ENCODE results near the gene BRCC3. TPM values are rescaled to one million over a fixed set of nuclear protein-coding genes. Genes with fewer than 3 reads are reported as not detected.

BRCC3 gene
- total and polyA plus RNA-seq, 2 of the 13 experiments (the other 11 are each of a cell fraction or from before 2014, with no cell fraction given) = 19.8 to 24.3 TPM

DNA sequence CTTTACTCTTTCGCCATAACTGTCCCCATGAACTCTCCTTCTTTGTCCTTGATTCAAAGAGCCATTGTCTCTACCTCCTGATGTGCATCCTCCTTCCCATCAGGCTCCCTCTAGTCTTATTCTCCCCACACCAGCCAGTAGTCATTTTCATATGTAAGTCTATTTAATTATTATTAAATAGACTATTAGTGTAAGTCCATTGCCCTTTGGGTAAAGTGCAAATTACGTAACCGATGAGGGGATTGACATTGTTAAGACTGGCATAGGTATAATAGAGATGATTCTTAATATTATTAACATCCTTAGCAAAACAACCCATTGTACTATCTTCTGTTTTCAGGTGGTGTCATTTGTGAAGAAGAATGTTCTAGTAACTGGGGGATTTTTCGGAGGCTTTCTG is 17.1 kb upstream of the BRCC3 start:
- no peak overlapping the region for H2AFZ ChIP-seq (ENCODE audit: low read length)
- no peak overlapping the region for H3K27ac ChIP-seq (ENCODE audit: extremely low read length, insufficient read depth, low read length)
- no peak overlapping the region for H3K4me3 ChIP-seq (replicated peaks in 1 of 3; ENCODE audit: insufficient read depth in 1 of 3, low read depth in 2 of 3, low read length in 3 of 3)
- no peaks in the 10 kb centered on the region for H3K27me3 ChIP-seq (ENCODE audit: control insufficient read depth in 1 of 2, insufficient read depth in 2 of 2, low read length in 2 of 2)
- H3K4me2 ChIP-seq (ENCODE audit: low read depth, low read length) = no peak overlapping the region
- H4K20me1 ChIP-seq (ENCODE audit: insufficient read depth, low read length) = no peaks in the 10 kb centered on the region
- BruUV-seq (replicated peaks) = no TSS peak
- H3K9me3 ChIP-seq (ENCODE audit: low read length) = no peaks in the 10 kb centered on the region
- no peak overlapping the region for H3K9ac ChIP-seq (ENCODE audit: insufficient read depth, low read depth, low read length)
- H3K36me3 ChIP-seq (replicated peaks in 1 of 2; ENCODE audit: control insufficient read depth in 1 of 2, insufficient read depth in 2 of 2, low read length in 2 of 2) = peaks cover 2 to 3% of the 10 kb centered on the region in 2 experiments; a peak in 3 of 5 replicates
- FAIRE-seq (no peak), ATAC-seq (no peak), DNase-seq (ENCODE audit: low spot score) (no peak)
- peaks cover 12% of the 10 kb centered on the region for H3K4me1 ChIP-seq (ENCODE audit: insufficient read depth, low read length)
- H3K79me2 ChIP-seq (ENCODE audit: insufficient read depth, low read length) = no peaks in the 10 kb centered on the region
- ChIA-PET CTCF (ENCODE audit: low intra/inter-chr PET ratio, low total read pairs) (no interaction called here), POLR2A (no interaction called here)
- in situ Hi-C loops (cut with HindIII; ENCODE audit: extremely low pct_ligation_motif_present, low pct_unique_long_range_greater_than_20kb) = loop anchor here (10.0 kb wide), 1 partner anchor 69 kb away; no protein-coding TSS in a partner anchor
- 99% methylated on average over 4 of the region's 4 CpGs for WGBS (ENCODE audit: low lambda C conversion rate)
- intact Hi-C loops (cut with micrococcal nuclease; ENCODE audit: unreplicated experiment) = no loop called here
- TF ChIP-seq GTF3A (CRISPR knock-in tag; conservative IDR thresholded peaks at IDR 0.05) = no peak
- no peak for TF ChIP-seq ARNT2 (CRISPR knock-in tag; IDR thresholded peaks at IDR 0.05; ENCODE audit: low read depth)
- no peak for TF ChIP-seq POGZ (CRISPR knock-in tag; IDR thresholded peaks at IDR 0.05)
- TF ChIP-seq MED1 (CRISPR knock-in tag; IDR thresholded peaks at IDR 0.05) = no peak
- TF ChIP-seq ZNF235 (CRISPR knock-in tag; IDR thresholded peaks at IDR 0.05; ENCODE audit: borderline replicate concordance) = no peak
- TF ChIP-seq ZSCAN25 (CRISPR knock-in tag; IDR thresholded peaks at IDR 0.05) = no peak
- TF ChIP-seq, protein P1, sequence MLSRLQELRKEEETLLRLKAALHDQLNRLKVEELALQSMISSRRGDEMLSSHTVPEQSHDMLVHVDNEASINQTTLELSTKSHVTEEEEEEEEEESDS (CRISPR knock-in tag; IDR thresholded peaks at IDR 0.05; ENCODE audit: borderline replicate concordance) = no peak
- TF ChIP-seq TAF1 (CRISPR knock-in tag; IDR thresholded peaks at IDR 0.05) = no peak
- TF ChIP-seq RBM22 (optimal IDR thresholded peaks at IDR 0.05; ENCODE audit: low read length) = no peak
- TF ChIP-seq TBX2 (CRISPR knock-in tag; IDR thresholded peaks at IDR 0.05; ENCODE audit: borderline replicate concordance) = no peak
- TF ChIP-seq, protein P2, sequence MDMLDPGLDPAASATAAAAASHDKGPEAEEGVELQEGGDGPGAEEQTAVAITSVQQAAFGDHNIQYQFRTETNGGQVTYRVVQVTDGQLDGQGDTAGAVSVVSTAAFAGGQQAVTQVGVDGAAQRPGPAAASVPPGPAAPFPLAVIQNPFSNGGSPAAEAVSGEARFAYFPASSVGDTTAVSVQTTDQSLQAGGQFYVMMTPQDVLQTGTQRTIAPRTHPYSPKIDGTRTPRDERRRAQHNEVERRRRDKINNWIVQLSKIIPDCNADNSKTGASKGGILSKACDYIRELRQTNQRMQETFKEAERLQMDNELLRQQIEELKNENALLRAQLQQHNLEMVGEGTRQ (IDR thresholded peaks at IDR 0.05; ENCODE audit: low read depth, low read length) = no peak
- TF ChIP-seq, protein P2 (CRISPR knock-in tag; IDR thresholded peaks at IDR 0.05; ENCODE audit: borderline replicate concordance) = no peak
- TF ChIP-seq, protein P3, sequence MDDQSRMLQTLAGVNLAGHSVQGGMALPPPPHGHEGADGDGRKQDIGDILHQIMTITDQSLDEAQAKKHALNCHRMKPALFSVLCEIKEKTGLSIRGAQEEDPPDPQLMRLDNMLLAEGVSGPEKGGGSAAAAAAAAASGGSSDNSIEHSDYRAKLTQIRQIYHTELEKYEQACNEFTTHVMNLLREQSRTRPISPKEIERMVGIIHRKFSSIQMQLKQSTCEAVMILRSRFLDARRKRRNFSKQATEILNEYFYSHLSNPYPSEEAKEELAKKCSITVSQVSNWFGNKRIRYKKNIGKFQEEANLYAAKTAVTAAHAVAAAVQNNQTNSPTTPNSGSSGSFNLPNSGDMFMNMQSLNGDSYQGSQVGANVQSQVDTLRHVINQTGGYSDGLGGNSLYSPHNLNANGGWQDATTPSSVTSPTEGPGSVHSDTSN (CRISPR knock-in tag; IDR thresholded peaks at IDR 0.05; ENCODE audit: borderline replicate concordance) = no peak
- TF ChIP-seq, protein P4, sequence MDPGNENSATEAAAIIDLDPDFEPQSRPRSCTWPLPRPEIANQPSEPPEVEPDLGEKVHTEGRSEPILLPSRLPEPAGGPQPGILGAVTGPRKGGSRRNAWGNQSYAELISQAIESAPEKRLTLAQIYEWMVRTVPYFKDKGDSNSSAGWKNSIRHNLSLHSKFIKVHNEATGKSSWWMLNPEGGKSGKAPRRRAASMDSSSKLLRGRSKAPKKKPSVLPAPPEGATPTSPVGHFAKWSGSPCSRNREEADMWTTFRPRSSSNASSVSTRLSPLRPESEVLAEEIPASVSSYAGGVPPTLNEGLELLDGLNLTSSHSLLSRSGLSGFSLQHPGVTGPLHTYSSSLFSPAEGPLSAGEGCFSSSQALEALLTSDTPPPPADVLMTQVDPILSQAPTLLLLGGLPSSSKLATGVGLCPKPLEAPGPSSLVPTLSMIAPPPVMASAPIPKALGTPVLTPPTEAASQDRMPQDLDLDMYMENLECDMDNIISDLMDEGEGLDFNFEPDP (CRISPR knock-in tag; conservative IDR thresholded peaks at IDR 0.05) = no peak
- TF ChIP-seq ZNF432 (CRISPR knock-in tag; IDR thresholded peaks at IDR 0.05; ENCODE audit: borderline replicate concordance) = no peak
- TF ChIP-seq, protein P5, sequence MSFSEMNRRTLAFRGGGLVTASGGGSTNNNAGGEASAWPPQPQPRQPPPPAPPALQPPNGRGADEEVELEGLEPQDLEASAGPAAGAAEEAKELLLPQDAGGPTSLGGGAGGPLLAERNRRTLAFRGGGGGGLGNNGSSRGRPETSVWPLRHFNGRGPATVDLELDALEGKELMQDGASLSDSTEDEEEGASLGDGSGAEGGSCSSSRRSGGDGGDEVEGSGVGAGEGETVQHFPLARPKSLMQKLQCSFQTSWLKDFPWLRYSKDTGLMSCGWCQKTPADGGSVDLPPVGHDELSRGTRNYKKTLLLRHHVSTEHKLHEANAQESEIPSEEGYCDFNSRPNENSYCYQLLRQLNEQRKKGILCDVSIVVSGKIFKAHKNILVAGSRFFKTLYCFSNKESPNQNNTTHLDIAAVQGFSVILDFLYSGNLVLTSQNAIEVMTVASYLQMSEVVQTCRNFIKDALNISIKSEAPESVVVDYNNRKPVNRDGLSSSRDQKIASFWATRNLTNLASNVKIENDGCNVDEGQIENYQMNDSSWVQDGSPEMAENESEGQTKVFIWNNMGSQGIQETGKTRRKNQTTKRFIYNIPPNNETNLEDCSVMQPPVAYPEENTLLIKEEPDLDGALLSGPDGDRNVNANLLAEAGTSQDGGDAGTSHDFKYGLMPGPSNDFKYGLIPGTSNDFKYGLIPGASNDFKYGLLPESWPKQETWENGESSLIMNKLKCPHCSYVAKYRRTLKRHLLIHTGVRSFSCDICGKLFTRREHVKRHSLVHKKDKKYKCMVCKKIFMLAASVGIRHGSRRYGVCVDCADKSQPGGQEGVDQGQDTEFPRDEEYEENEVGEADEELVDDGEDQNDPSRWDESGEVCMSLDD (CRISPR knock-in tag; IDR thresholded peaks at IDR 0.05; ENCODE audit: borderline replicate concordance) = no peak
- no peak for TF ChIP-seq ZEB1 (IDR thresholded peaks at IDR 0.05; ENCODE audit: insufficient replicate concordance, low read depth)

All from HepG2 (cell line).